Caco-2 (cell line): Measurements from ENCODE around the gene STAB2. TPM values are rescaled to one million over a fixed set of nuclear protein-coding genes. Genes with fewer than 3 reads are reported as not detected.

Experiments
- BruUV-seq: library from RNA; stranded (reverse); fragments of 400-500 nt; replicated peaks from 2 replicates; lab custom pipeline; 2021; lab: Mats Ljungman, UMichigan
- CTCF ChIA-PET: fragments of 300-600 bp; sonication (Branson Sonifier 250); formaldehyde crosslinking; loops from one replicate; lab custom pipeline; 2022; ENCODE audit warnings: antibody characterized with exemption; lab: Charles Lee
- POLR2A ChIA-PET: fragments of 300-600 bp; sonication (Branson Sonifier 250); formaldehyde crosslinking; loops from one replicate; lab custom pipeline; 2022; ENCODE audit warnings: antibody characterized with exemption; lab: Charles Lee
- DNase-seq, 2 experiments: peaks; one replicate each; pipeline versions ENCODE4 v3.0.0 to v3.0.0-alpha.2; 2020 to 2022
- H3K27me3 ChIP-seq: replicated peaks from 2 replicates; pipeline ENCODE4 v1.6.0; 2011; ENCODE audit warnings: low read length; ENCODE audit not compliant: control insufficient read depth, insufficient read depth
- H3K36me3 ChIP-seq: 2 replicates; pipeline ENCODE4 v1.5.1; 2011; ENCODE audit warnings: low read length; ENCODE audit not compliant: control insufficient read depth, insufficient read depth
- H3K4me1 ChIP-seq: fragments of 250-450 bp; sonication (Bioruptor Pico); 2 replicates; pipeline ENCODE4 v1.5.1; 2020; ENCODE audit warnings: mild to moderate bottlenecking
- H3K4me3 ChIP-seq: 2 replicates; pipeline ENCODE4 v1.5.1; 2011; ENCODE audit warnings: low read depth, mild to moderate bottlenecking, control low read depth, low read length
- H3K9me3 ChIP-seq: fragments of 250-450 bp; sonication (Bioruptor Pico); 2 replicates; pipeline ENCODE4 v1.5.1; 2020; ENCODE audit warnings: mild to moderate bottlenecking, moderate library complexity
- H3K27ac Mint-ChIP-seq: one replicate; pipeline ENCODE4 v1.8.0; 2022; ENCODE audit warnings: mixed read lengths; ENCODE audit not compliant: unreplicated experiment
- H3K27me3 Mint-ChIP-seq: one replicate; pipeline ENCODE4 v1.8.0; 2022; ENCODE audit warnings: mixed read lengths; ENCODE audit not compliant: insufficient read depth, unreplicated experiment
- H3K36me3 Mint-ChIP-seq: one replicate; pipeline ENCODE4 v1.8.0; 2022; ENCODE audit warnings: mild to moderate bottlenecking, mixed read lengths; ENCODE audit not compliant: insufficient read depth, unreplicated experiment
- H3K4me1 Mint-ChIP-seq: one replicate; pipeline ENCODE4 v1.8.0; 2022; ENCODE audit warnings: low read depth, mixed read lengths; ENCODE audit not compliant: unreplicated experiment
- H3K4me3 Mint-ChIP-seq: one replicate; pipeline ENCODE4 v1.8.0; 2022; ENCODE audit warnings: mild to moderate bottlenecking, moderate library complexity, mixed read lengths; ENCODE audit not compliant: unreplicated experiment
- H3K9me3 Mint-ChIP-seq: one replicate; pipeline ENCODE4 v1.8.0; 2022; ENCODE audit warnings: mixed read lengths; ENCODE audit not compliant: unreplicated experiment
- intact Hi-C: fragments of 100-400 bp; cut with micrococcal nuclease; formaldehyde crosslinking; loops from one replicate; pipeline ENCODE4 v1.10.0; 2022; ENCODE audit not compliant: unreplicated experiment
- total RNA-seq: library from RNA; stranded (reverse); gene quantifications from 2 replicates; pipeline ENCODE4 v1.2.3, GENCODE V29; 2022
- TF ChIP-seq, protein P1 (sequence below), 2 experiments: fragments of 200-600 bp in 1 of 2; IDR thresholded peaks; 1 replicate in 1 of 2; 2 replicates in 1 of 2; pipeline versions ENCODE4 v1.5.1 to v1.8.0; 2011 to 2022; ENCODE audit warnings: antibody characterized with exemption in 1 of 2, control low read depth in 1 of 2, inconsistent platforms in 1 of 2, low read depth in 1 of 2, low read length in 1 of 2, mild to moderate bottlenecking in 1 of 2, moderate library complexity in 1 of 2; ENCODE audit not compliant: insufficient read depth in 1 of 2, severe bottlenecking in 1 of 2, unreplicated experiment in 1 of 2

STAB2 gene
- total RNA-seq, 1 experiment from 2014 or later: 0.25 TPM

DNA sequence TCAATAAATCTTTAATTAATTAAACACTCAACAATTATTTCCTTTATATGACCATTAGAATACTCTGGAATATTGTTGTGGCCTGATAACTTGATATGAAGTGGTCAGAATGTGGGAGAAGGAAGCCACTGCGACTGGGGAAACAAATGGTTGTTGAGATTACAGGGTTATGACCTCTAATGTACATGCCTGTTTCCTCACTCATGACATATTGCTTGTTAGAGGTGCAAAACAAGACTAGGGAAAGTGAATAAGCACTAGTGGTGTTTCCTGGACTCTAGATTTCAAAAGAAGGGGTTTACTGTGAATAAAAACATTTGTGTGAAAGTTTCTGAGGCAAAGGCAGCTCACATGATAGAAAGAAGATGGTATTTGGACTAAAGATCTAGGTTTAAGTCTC lies 53.3 kb downstream of the STAB2 start:
- Mint-ChIP-seq H3K4me1 (no peaks in the 10 kb centered on the region), H3K36me3 (no peaks in the 10 kb centered on the region), H3K27ac (no peak overlapping the region), H3K9me3 (no peaks in the 10 kb centered on the region), H3K27me3 (peaks cover 4% of the 10 kb centered on the region), H3K4me3 (no peak overlapping the region)
- H3K4me1 ChIP-seq: no peaks in the 10 kb centered on the region
- H3K9me3 ChIP-seq: no peaks in the 10 kb centered on the region
- no peaks in the 10 kb centered on the region for H3K27me3 ChIP-seq
- H3K4me3 ChIP-seq: no peak overlapping the region
- BruUV-seq: no TSS peak
- TF ChIP-seq, protein P1, sequence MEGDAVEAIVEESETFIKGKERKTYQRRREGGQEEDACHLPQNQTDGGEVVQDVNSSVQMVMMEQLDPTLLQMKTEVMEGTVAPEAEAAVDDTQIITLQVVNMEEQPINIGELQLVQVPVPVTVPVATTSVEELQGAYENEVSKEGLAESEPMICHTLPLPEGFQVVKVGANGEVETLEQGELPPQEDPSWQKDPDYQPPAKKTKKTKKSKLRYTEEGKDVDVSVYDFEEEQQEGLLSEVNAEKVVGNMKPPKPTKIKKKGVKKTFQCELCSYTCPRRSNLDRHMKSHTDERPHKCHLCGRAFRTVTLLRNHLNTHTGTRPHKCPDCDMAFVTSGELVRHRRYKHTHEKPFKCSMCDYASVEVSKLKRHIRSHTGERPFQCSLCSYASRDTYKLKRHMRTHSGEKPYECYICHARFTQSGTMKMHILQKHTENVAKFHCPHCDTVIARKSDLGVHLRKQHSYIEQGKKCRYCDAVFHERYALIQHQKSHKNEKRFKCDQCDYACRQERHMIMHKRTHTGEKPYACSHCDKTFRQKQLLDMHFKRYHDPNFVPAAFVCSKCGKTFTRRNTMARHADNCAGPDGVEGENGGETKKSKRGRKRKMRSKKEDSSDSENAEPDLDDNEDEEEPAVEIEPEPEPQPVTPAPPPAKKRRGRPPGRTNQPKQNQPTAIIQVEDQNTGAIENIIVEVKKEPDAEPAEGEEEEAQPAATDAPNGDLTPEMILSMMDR (IDR thresholded peaks at IDR 0.05; ENCODE audit: insufficient read depth in 1 of 2, low read depth in 1 of 2, low read length in 1 of 2, severe bottlenecking in 1 of 2, unreplicated experiment in 1 of 2): no peak
- H3K36me3 ChIP-seq: no peaks in the 10 kb centered on the region
- ChIA-PET POLR2A (no interaction called here), CTCF (no interaction called here)
- intact Hi-C loops: no loop called here
- DNase-seq: no peak

DNA sequence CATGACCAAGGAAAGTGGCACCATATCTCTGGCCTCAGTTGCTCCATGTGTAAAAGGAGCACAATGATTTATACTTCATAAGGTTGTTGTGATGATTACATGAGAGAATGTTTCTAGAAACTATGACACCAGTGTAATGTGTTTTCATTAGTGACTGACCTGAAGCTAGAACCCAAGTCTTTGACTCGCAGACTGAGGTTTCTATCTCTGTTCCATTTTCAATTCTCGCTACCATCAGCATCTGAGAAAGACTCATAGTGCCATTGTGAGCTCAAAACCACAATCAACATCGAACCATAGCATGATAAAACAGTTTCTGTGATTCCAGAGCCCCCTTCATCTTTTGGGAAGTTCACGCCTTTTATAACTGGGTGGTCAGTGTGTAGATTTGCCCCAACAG lies 53.8 kb downstream of the STAB2 start:
- H3K27me3 ChIP-seq: no peaks in the 10 kb centered on the region
- no peaks in the 10 kb centered on the region for H3K9me3 ChIP-seq
- no TSS peak for BruUV-seq
- TF ChIP-seq, protein P1 (IDR thresholded peaks at IDR 0.05; ENCODE audit: insufficient read depth in 1 of 2, low read depth in 1 of 2, low read length in 1 of 2, severe bottlenecking in 1 of 2, unreplicated experiment in 1 of 2): no peak
- Mint-ChIP-seq H3K4me3 (no peak overlapping the region), H3K9me3 (no peaks in the 10 kb centered on the region), H3K27me3 (peaks cover 4% of the 10 kb centered on the region), H3K27ac (no peak overlapping the region), H3K36me3 (no peaks in the 10 kb centered on the region), H3K4me1 (no peaks in the 10 kb centered on the region)
- H3K36me3 ChIP-seq: no peaks in the 10 kb centered on the region
- intact Hi-C loops: no loop called here
- ChIA-PET POLR2A (no interaction called here), CTCF (no interaction called here)
- no peak overlapping the region for H3K4me3 ChIP-seq
- H3K4me1 ChIP-seq: no peaks in the 10 kb centered on the region
- no peak for DNase-seq

DNA sequence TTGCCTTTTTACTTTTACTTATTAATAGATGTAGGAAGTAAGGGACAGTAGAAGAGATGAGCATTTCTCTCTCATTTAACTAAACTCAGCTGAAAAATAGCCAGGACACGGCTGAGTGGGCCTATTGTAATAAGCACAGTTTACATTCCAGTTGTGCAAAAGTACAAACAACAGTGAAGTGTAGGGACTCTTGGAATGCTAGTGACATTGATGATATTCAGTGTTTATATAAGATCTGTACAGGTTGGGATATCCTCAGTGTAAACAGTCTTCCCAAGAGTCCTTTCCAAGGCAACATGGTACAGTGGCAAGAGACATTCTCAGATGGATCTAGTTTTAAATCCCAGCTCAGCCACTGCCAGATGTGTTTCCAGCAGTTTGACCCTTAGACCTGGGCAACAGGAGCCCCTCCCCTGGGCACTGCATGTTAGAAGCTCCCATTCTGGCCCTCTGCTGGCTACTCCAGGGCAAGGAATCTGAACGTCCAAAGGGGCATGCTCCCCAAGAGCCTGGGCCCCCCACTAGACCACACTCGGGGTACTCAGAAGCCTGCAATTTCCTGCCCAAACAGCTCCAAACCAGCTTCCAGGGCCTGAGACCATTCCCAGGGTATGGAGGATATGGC lies 55.3 kb downstream of the STAB2 start:
- Histone ChIP-seq H3K4me3 (no peak overlapping the region), H3K9me3 (no peaks in the 10 kb centered on the region), H3K36me3 (no peaks in the 10 kb centered on the region), H3K27me3 (no peaks in the 10 kb centered on the region), H3K4me1 (no peaks in the 10 kb centered on the region)
- BruUV-seq: no TSS peak
- Mint-ChIP-seq H3K27ac (no peak overlapping the region), H3K27me3 (peaks cover 7% of the 10 kb centered on the region), H3K36me3 (no peaks in the 10 kb centered on the region), H3K4me3 (no peak overlapping the region), H3K4me1 (no peaks in the 10 kb centered on the region), H3K9me3 (no peaks in the 10 kb centered on the region)
- intact Hi-C loops: no loop called here
- DNase-seq: no peak
- ChIA-PET POLR2A (no interaction called here), CTCF (interaction anchor here (0.6 to 0.9 kb wide), 2 partner anchors 10 to 199 kb away, joined by 4 to 6 read pairs; partner anchors contain the start of gene NT5DC3)
- TF ChIP-seq, protein P1 (IDR thresholded peaks at IDR 0.05; ENCODE audit: insufficient read depth in 1 of 2, low read depth in 1 of 2, low read length in 1 of 2, severe bottlenecking in 1 of 2, unreplicated experiment in 1 of 2): no peak
